NT2/D1 (cell line): Measurements from ENCODE around the gene SEC24C.

ENCODE experiments used
- DNase-seq: peaks from one replicate; pipeline ENCODE4 v3.0.0-alpha.2; 2011; ENCODE audit warnings: low read depth, low spot score
- H3K27me3 ChIP-seq: 2 replicates; pipeline ENCODE4 v1.6.0; 2011; ENCODE audit warnings: mild to moderate bottlenecking; ENCODE audit not compliant: insufficient read length, insufficient read depth
- H3K36me3 ChIP-seq: 2 replicates; pipeline ENCODE4 v1.6.1; 2011; ENCODE audit warnings: mild to moderate bottlenecking, low read length, mixed read lengths; ENCODE audit not compliant: insufficient read depth, insufficient read length
- H3K4me1 ChIP-seq: 2 replicates; pipeline ENCODE4 v1.5.1; 2011; ENCODE audit not compliant: insufficient read depth, insufficient read length
- H3K4me3 ChIP-seq: 2 replicates; pipeline ENCODE4 v1.5.1; 2011; ENCODE audit warnings: low read depth; ENCODE audit not compliant: insufficient read length
- H3K9ac ChIP-seq: 2 replicates; pipeline ENCODE4 v1.6.0; 2011; ENCODE audit warnings: low read depth; ENCODE audit not compliant: insufficient read length
- H3K9me3 ChIP-seq: 2 replicates; pipeline ENCODE4 v1.5.1; 2011; ENCODE audit warnings: mild to moderate bottlenecking, low read length; ENCODE audit not compliant: insufficient read depth
- SUZ12 ChIP-seq: IDR thresholded peaks from 2 replicates; pipeline ENCODE4 v1.6.1; 2011; ENCODE audit not compliant: insufficient read length, insufficient read depth; ENCODE audit errors: extremely low read depth
- YY1 ChIP-seq: IDR thresholded peaks from 2 replicates; pipeline ENCODE4 v1.6.1; 2011; ENCODE audit not compliant: insufficient read length, insufficient read depth
- ZNF274 ChIP-seq: IDR thresholded peaks from 2 replicates; pipeline ENCODE4 v1.6.1; 2011; ENCODE audit warnings: mild to moderate bottlenecking, low read depth, low read length

SEC24C gene

GRCh38 chr10:73817826-73818225 is 73.7 kb downstream of the SEC24C start:
- TF ChIP-seq SUZ12 = no peak
- TF ChIP-seq YY1 = no peak
- DNase-seq = no peak
- Histone ChIP-seq H3K9me3 (no peaks in the 10 kb centered on the region), H3K27me3 (no peaks in the 10 kb centered on the region), H3K4me1 (peaks cover 7% of the 10 kb centered on the region), H3K4me3 (no peak overlapping the region), H3K36me3 (peaks cover 56% of the 10 kb centered on the region), H3K9ac (no peak overlapping the region)

- Histone ChIP-seq H3K36me3 (peaks cover 53% of the 10 kb centered on the region), H3K27me3 (no peaks in the 10 kb centered on the region), H3K4me3 (no peak overlapping the region), H3K9ac (no peak overlapping the region), H3K9me3 (no peaks in the 10 kb centered on the region), H3K4me1 (peaks cover 5% of the 10 kb centered on the region)
- no peak for DNase-seq
- no peak for TF ChIP-seq SUZ12
- no peak for TF ChIP-seq YY1
- no peak for TF ChIP-seq ZNF274
These were observed 74.2 kb downstream of the SEC24C start for GRCh38 chr10:73818402-73818801.

GRCh38 chr10:73819081-73819480 is 74.9 kb downstream of the SEC24C start:
- Histone ChIP-seq H3K27me3 (no peaks in the 10 kb centered on the region), H3K36me3 (peaks cover 52% of the 10 kb centered on the region), H3K4me3 (no peak overlapping the region), H3K9me3 (no peaks in the 10 kb centered on the region), H3K9ac (peak overlapping the region; percentile 42), H3K4me1 (peaks cover 5% of the 10 kb centered on the region)
- no peak for DNase-seq
- no peak for TF ChIP-seq SUZ12
- TF ChIP-seq YY1 = no peak
- TF ChIP-seq ZNF274 = no peak

GRCh38 chr10:73819513-73820093 is 75.4 kb downstream of the SEC24C start:
- no peaks in the 10 kb centered on the region for H3K27me3 ChIP-seq
- no peak overlapping the region for H3K9ac ChIP-seq
- H3K36me3 ChIP-seq = peaks cover 56% of the 10 kb centered on the region
- H3K9me3 ChIP-seq = no peaks in the 10 kb centered on the region
- H3K4me3 ChIP-seq = no peak overlapping the region
- H3K4me1 ChIP-seq = peaks cover 5% of the 10 kb centered on the region
- no peak for DNase-seq
- TF ChIP-seq YY1 (no peak), ZNF274 (no peak), SUZ12 (no peak)
